ENCODE measurements around the gene ADGRL1.

- TF ChIP-seq POLR2A (IDR thresholded peaks at IDR 0.05), result no peak
- no peak for TF ChIP-seq CTCF (IDR thresholded peaks at IDR 0.05)
These were observed 91.5 kb downstream of the ADGRL1 start for GRCh38 chr19:14114439-14114838.

Data from right lobe of liver (tissue), 4 donors.